Dermis microvascular lymphatic vessel endothelial cell (primary cell): ENCODE results near the gene DPM2. TPM values are rescaled to one million over a fixed set of nuclear protein-coding genes. Genes with fewer than 3 reads are reported as not detected.

Source experiments
- DNase-seq, 2 donors: peaks; one replicate each; pipeline versions ENCODE4 v3.0.0 to v3.0.0-alpha.2; 2010; ENCODE audit warnings: low read depth in 2 of 2
- total RNA-seq: library from RNA; depleted of rRNA; stranded (reverse); fragments of >200 nt; gene quantifications from 2 replicates; pipeline ENCODE4 v1.2.1, GENCODE V29; 2014

Gene DPM2, protein sequence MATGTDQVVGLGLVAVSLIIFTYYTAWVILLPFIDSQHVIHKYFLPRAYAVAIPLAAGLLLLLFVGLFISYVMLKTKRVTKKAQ
- 8.9 and 17.7 TPM in 2 replicates for total RNA-seq

GRCh38 chr9:127937388-127938297 is at the start of gene DPM2:
Gene DPM2 (minus strand): TSS chr9:127937854. CDS start chr9:127937820, 34 bp downstream.
- DNase-seq, result peak; percentile 68 to 88

- DNase-seq, result no peak
Observed at GRCh38 chr9:127987103-127987614, 49.5 kb upstream of the DPM2 start.

DNA sequence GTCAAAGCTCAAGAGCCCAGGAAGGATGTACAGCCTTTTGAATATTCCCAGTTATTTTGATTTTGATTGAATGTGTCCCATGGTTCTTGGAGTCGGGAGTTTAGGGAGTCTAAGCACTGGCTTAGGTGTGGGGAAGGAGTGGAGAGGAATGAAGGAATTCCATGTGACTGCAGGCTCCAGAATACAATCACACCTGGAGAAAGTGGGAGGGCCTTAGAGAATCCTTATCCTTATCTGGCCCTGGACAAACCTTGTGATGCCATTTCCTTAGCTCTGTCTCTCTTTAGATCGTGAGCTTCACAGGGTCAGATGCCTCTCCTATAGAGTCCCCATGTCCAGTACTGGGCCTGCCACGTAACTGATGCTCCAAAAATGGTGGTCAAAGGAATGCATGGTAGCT is 47.4 kb upstream of the DPM2 start:
- DNase-seq, result no peak

GRCh38 chr9:127983847-127984289 is 46.2 kb upstream of the DPM2 start:
- no peak for DNase-seq

- no peak for DNase-seq
Observed at GRCh38 chr9:127982912-127983311, 45.3 kb upstream of the DPM2 start.

- DNase-seq, result peak in 1 of 2 donors; percentile 18
Observed at GRCh38 chr9:127981559-127982121, 44.0 kb upstream of the DPM2 start.

DNA sequence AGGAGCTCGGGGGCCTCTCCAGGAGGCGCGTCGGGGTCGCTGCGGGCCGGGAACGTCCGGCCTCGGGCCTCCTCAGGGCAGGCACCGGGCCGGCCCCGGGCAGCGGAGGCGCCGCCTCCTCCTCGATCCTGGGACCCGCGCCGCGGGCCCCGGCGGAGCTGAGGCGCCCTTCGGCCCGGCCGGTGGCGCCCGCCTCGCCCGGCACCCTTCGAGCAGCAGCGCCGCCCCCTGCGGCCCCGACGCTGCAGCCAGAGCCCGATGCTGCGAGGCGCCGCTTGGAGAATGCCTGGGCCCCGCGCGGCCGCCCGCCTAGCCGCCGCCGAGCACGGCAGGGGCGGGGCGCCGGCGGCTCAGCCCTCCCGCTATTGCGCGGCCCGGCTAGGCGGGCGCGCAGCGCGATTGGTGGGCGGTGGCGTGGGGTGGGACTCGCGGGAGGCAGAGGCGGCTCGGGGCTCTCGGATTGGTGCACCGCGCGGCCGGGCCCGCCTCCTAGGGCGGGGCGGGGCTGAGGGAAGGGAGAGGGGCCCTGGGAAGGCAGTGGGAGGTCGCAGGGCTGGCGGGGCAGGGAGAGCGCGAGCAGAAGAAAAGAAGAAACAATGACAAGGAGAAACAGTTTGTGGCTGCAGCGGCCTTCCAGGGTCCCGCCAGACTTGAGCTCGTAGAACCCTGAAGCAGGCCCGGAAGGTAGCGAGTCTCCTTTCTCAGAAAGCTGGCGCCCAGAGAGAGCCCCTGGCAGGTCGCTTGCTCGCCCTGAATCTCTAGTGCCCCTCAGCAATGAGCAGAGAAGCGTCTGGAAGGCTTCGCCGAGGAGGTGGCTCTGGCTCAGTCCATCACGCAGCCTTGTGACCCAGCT is 43.3 kb upstream of the DPM2 start, which contains the start of gene EEIG1:
EEIG1 (minus strand) TSS at position 284 of the 853 bp plus-strand sequence. CDS start 852 bp downstream, outside the sequence.
- peak; percentile 64 to 93 for DNase-seq

DNA sequence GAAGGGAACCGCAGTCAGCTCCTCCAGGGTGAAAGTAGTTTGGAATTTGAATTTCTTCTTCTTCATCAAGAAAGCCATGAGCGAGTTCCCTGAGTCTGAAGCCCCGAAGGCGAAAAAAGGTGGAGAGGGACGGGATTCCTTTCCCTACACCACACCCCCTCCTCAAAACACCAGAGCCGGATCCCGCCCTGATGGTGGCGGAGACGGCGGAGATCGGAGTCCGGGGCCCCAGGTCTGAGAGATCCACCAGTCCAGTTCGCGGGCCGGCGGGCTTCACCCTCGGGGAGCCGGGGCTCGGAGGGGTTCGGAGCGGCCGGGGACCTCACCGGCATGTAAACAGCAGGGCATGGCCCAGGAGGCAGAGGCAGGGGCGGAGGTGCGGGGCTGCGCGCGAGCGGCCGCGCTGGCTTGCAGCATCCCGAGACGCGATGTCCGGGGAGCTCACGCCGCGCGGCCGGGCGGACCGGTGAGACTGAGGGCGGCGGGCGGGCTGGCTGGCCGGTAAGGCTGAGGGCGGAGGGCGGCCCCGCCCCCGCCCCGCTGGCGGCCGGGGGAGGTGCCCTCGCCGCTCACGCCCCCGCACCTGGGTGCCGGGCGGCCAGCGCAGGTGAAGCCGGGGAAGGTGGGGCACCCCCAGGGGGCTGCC is 42.5 kb upstream of the DPM2 start:
- peak in 1 of 2 donors; percentile 34 for DNase-seq

DNA sequence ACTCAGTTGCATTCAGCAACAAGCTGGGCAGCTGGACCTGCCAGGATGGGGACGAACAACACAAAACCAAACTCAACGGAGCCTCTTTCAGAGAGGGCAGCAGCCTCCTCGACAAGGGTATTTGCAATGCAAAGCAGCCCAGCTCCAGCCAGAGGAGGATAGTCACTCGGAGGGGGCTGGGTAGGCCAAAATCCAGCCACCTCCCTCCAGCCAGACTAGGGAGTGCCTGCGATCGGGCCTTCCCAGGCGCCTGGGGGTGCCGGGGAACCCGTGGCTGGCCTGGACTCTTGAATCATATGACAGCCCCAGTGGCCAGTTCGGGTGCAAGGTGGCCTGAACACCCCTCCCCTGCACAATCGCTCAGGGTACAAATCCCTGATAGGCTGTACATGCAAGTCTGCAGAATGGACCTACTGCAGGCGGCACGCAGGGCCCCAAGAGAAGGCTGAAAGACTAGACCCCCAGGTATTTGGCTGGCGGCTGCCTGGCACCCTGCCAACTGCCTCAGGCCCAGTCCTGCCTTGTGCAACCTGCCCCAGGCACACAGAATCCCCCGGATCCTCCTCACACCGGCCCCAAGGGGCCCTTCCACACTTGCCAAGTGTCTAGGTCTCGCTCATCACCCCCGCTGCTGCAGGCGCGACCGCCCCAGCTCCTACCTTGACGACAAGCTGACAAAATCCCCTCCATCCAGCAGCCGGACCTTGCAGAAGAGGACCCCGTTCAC is 41.8 kb upstream of the DPM2 start:
- DNase-seq, result peak in 1 of 2 donors; percentile 32

- DNase-seq, result no peak
Observed at GRCh38 chr9:127979015-127979332, 41.3 kb upstream of the DPM2 start.

DNA sequence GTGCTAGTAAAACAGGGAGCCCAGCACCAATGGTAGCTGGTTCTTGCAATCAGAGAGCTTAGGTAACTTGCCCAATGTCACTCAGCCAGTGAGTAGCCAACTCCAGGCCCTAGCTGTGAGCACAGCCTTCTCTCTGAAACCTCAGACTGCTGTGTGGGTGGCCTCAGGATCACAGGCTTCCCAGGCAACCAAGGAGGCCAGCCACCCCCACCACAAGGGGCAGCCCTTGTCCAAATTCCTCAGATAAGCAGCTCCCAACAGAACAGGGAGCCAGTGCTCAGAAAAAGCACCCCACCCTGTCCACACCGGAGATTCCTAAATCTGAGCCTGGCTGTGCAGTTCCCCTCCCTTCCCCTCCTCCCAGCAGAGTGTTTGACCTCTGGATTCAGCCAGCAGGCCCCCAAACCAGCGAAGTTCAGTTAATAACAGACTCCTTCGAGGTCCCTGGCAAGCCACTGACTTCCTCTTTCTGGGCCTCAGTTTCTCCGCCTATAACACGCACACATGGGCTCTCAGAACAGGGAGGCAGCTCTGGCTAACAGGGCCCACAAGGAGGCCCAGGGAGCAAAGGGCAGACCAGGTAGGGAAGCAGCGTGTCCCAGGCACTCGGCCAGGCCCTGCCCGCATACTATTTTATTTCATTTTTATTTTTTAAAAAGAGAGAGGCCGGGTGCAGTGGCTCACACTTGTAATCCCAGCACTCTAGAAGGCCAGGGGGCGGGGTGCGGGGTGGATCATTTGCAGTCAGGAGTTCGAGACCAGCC is 40.4 kb upstream of the DPM2 start:
- no peak for DNase-seq

DNA sequence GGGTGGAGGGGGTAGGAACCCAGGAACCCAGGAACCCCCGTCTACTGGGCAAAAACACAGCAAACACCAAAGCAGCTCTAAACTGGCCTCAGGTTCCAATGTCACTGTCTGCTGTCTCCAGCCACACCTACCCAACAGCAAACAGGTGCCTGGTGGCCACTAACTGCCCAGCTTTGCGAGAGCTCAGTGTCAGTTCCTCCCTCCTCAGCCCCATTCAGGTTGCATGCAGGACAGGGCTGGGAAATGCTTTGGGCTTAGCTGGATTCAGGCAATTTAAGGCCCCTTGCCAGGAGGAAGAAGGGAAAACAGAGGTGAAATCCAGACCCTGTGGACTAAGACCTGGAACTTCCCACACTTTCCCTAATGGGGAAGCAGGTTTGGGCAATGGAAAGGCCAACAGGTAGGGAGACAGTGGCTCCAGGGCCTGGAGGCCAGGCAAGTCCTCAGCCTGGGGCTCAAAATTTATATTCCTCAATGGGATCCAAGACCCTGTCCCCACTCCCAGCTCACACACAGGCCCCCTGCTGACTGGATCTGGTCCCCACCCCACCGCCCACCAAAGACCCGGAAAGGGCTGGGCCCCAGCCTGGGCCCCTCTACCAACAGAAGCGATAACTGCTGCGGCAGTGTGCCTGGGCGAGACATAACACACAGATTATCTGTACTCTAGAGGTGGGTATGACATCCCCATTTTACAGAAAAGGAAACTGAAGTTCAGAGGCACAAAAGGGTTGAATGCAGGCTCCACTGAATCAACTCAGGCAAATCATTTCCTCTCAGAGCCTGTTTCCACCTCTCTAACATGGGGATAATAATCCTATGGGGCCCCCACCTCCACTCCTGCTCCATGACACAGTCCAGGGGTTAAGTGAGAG is 39.6 kb upstream of the DPM2 start:
- DNase-seq, result no peak

- no peak for DNase-seq
Observed at GRCh38 chr9:127976498-127976897, 38.8 kb upstream of the DPM2 start.

GRCh38 chr9:127975376-127976315 is 38.0 kb upstream of the DPM2 start:
- DNase-seq, result no peak

DNA sequence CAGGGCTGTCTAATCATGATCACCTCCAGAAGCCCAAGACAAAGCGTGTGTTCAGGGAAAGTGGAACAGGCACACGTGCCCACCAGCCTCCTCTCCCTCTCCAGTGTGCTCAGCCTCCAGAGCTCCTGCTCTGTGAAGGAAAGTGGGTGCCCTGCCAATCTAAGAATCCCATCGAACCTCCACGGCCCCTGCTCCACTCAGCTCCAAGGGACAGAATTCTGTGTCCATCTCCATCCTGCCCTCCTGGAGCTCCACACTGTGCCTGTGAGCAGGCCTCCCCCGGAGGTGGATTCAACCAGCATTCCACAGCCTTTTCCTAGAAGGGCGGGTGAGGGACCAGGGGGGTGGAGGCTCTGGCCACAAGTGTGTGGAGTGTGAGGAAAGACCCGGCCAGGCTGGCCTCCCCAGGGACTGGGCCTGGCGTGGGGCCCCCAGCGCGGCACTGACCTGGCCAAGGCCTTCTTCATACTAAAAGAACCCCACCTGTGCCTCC is 37.2 kb upstream of the DPM2 start:
- no peak for DNase-seq

DNA sequence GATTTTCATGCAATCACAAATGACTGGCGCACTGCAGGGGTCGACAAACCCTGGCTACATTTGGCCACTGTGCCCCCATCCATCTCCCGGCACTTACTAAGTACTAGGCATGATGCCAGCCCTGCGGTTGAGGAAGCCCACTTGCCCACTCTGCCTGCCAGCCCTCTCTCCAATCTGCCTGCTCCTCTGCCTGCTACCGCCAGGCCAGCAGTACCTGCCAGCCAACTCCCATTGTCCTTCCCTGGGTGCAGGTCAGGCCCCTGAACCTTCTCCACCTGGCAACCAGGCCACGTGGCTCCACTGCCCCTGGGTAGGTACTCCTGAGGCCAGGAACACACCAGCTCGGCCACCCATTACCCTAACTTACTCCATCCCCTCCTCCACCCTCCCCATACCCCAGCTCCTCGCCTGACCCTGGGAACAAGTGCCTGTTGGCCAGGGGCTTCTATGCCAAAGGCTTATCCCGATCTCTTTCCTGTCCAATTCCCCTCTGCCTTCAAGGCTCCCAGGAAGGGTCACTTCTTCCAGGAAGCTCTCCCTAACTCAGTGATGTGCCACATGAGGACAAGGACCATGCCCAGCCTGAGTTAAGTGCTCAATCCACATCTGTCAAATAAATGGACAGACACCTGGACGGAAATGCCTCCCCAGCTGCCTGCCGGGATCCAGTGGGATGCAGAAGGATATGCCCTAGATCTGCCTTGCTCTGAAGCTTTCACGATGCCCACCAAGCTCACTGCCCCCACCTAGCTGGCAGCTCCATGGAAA is 36.5 kb upstream of the DPM2 start:
- DNase-seq, result no peak
